Activated CD8-positive, alpha-beta T cell treated with anti-CD3 and anti-CD28 coated beads, Interleukin-2, amount 10 ng/mL, durations not matched to agents 7 days and 5 days (primary cell): ENCODE measurements around the gene PLET1. TPM values are rescaled to one million over a fixed set of nuclear protein-coding genes. Genes with fewer than 3 reads are reported as not detected.

ENCODE experiments used
- ATAC-seq: fragments of 150-1000 bp; cut with Tn5 transposase; one replicate; pipeline ENCODE4 v1.10.0; 2021; ENCODE audit warnings: moderate library complexity
- CTCF ChIA-PET: fragments of 350-600 bp; sonication (Branson Sonifier 250); formaldehyde crosslinking; loops from one replicate; lab custom pipeline; 2021; ENCODE audit warnings: antibody characterized with exemption; lab: Charles Lee
- POLR2A ChIA-PET: fragments of 350-600 bp; sonication (Branson Sonifier 250); formaldehyde crosslinking; loops from one replicate; lab custom pipeline; 2021; ENCODE audit warnings: antibody characterized with exemption; lab: Charles Lee
- DNase-seq: peaks from one replicate; pipeline ENCODE4 v3.0.0-alpha.2; 2020
- H3K27ac Mint-ChIP-seq: one replicate; pipeline ENCODE4 v1.8.0; 2021; ENCODE audit warnings: mild to moderate bottlenecking, mixed read lengths
- H3K27me3 Mint-ChIP-seq: one replicate; pipeline ENCODE4 v1.8.0; 2021; ENCODE audit warnings: low read depth, mixed read lengths
- H3K36me3 Mint-ChIP-seq: one replicate; pipeline ENCODE4 v1.8.0; 2021; ENCODE audit warnings: low read depth, mixed read lengths
- H3K4me1 Mint-ChIP-seq: one replicate; pipeline ENCODE4 v1.8.0; 2021; ENCODE audit warnings: low read depth, mixed read lengths
- H3K4me3 Mint-ChIP-seq: one replicate; pipeline ENCODE4 v1.8.0; 2021; ENCODE audit warnings: mild to moderate bottlenecking, mixed read lengths
- H3K9me3 Mint-ChIP-seq: one replicate; pipeline ENCODE4 v1.8.0; 2022; ENCODE audit warnings: mixed read lengths; ENCODE audit not compliant: insufficient read depth
- total RNA-seq, 2 experiments: library from RNA; stranded (reverse); gene quantifications; one replicate each; pipeline ENCODE4 v1.2.3, GENCODE V29; 2021

Gene PLET1
- total RNA-seq, 2 experiments from 2014 or later = not detected

DNA sequence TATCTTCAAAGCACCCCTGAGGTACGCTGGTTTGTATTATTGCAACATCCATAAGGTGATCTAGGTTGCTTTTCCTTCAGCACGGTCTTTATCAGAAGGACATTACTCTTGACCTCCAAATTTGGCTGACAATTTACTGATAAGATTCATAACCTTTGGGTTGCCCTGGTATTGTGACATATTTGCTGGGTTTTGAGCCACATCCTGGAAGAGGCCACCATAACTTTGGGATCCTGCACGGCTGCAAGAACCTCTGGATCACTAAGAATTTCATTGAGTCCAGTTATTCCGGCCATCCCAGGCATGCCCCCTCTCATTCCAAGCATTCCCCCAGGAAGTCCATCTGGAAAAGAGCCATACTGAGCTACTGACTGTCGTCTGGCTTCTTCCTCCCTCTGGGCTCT, 6.5 kb upstream of the PLET1 start:
- CTCF ChIA-PET = interaction anchor here (5.0 kb wide), 1 partner anchor 13 kb away, joined by 29 read pairs; no protein-coding TSS in a partner anchor

DNA sequence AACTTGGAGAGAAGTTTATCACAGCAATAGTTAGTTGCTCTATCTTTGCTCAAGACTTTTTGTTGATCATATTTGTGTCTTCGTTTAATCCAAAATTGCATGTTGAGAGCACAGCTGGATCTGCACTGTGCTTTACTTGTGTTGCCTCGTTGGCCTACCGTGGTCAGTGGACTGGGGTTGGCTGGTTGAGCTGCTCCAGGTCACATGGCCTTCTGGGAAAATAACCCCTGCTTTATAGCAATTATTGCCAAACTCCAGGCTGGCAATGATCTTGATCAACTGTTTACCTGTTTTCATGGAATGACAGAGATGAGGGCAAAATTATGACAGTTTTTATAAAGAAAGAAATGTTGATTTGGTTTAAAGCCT, 5.7 kb upstream of the PLET1 start:
- DNase-seq = no peak
- no peaks in the 10 kb centered on the region for H3K36me3 Mint-ChIP-seq
- H3K9me3 Mint-ChIP-seq = no peaks in the 10 kb centered on the region
- no peak overlapping the region for H3K4me3 Mint-ChIP-seq
- ChIA-PET POLR2A (no interaction called here), CTCF (interaction anchor here (5.0 kb wide), 1 partner anchor 14 kb away, joined by 29 read pairs; no protein-coding TSS in a partner anchor)
- no peak overlapping the region for H3K27ac Mint-ChIP-seq
- ATAC-seq = no peak
- H3K27me3 Mint-ChIP-seq = peaks cover 3% of the 10 kb centered on the region
- H3K4me1 Mint-ChIP-seq = no peaks in the 10 kb centered on the region

More for the DNA sequence above, 6.5 kb upstream of the PLET1 start:
- Mint-ChIP-seq H3K9me3 (no peaks in the 10 kb centered on the region), H3K4me1 (no peaks in the 10 kb centered on the region), H3K36me3 (no peaks in the 10 kb centered on the region), H3K4me3 (no peak overlapping the region), H3K27me3 (peaks cover 3% of the 10 kb centered on the region), H3K27ac (no peak overlapping the region)
- no peak for DNase-seq
- POLR2A ChIA-PET = no interaction called here
- no peak for ATAC-seq

DNA sequence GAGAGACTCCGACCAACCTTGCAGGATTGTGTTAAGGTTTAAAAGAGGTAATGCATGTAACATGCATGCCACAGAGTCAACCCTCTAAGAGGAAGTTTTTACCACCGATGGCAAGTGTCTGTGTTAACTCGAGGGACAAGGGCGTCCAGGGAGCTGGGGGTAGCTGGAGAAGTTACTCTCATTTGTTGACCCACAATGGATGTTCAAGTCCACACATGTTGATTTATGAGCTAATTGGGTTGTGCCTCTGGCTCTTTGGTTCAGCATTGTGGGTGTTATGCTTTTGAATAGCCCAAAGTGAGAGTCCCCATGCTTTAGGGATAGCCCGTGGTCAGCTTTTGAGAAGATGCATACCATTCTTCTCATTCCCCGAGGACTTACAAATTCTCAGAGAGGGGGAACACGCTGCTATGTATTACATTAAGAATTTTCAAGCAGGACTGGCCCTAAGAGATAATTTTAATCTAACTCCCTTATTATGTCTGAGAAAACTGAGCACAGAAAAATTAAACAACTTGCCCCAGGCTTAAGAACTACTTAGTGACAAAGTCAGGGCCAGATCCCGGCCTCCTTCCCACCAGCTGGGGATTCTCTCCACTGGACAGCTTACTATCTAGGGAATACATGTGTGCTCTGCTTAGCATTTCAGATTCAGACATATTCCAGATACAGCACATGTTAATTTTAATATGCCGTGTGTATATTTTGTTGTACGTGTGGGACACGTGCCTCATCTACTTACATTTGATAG, 5.2 kb upstream of the PLET1 start:
- peaks cover 3% of the 10 kb centered on the region for H3K27me3 Mint-ChIP-seq
- no peak overlapping the region for H3K27ac Mint-ChIP-seq
- ChIA-PET CTCF (interaction anchor here (5.0 kb wide), 1 partner anchor 14 kb away, joined by 29 read pairs; no protein-coding TSS in a partner anchor), POLR2A (no interaction called here)
- DNase-seq (no peak), ATAC-seq (no peak)
- H3K4me3 Mint-ChIP-seq = no peak overlapping the region
- no peaks in the 10 kb centered on the region for H3K4me1 Mint-ChIP-seq
- no peaks in the 10 kb centered on the region for H3K9me3 Mint-ChIP-seq
- H3K36me3 Mint-ChIP-seq = no peaks in the 10 kb centered on the region

DNA sequence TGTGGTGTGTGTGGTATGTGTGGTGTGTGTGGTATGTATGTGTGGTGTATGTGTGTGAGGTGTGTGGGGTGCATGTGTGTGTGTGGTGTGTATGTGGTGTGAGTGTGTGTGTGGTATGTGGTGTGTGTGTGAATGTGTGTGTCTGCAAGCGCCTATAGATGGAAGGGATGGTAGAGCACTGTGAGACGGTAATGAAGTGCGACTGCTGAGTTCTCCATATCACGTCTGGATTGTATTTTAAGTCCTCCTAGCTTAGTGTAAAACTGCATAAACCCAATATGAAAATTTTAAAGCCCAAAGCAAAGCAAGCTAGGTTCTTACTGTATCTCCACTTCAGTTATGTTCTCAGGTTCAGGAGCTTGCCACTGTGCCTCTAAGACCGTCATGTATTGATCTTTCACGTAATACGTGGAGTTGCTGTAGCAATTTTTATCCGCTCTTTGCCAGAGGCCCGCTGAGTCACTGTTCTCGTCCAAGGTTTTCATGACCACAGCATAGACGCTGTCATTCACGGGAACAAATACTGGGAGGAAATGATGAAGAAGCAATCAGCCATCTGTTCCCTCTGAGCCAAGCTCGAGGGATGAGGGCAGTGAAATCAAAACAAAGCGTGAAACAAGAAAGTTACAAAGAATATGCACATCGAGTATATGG, 5.5 kb downstream of the PLET1 start:
- Mint-ChIP-seq H3K4me1 (no peaks in the 10 kb centered on the region), H3K9me3 (no peaks in the 10 kb centered on the region), H3K36me3 (no peaks in the 10 kb centered on the region), H3K27ac (no peak overlapping the region), H3K27me3 (no peaks in the 10 kb centered on the region), H3K4me3 (no peak overlapping the region)
- ATAC-seq (no peak), DNase-seq (no peak)
- POLR2A ChIA-PET = interaction anchor here (0.6 kb wide), 1 partner anchor 138 kb away, joined by 5 read pairs; no protein-coding TSS in a partner anchor
- CTCF ChIA-PET = interaction anchor here (0.8 to 1.5 kb wide), 2 partner anchors 25 to 36 kb away, joined by 3 to 7 read pairs; no protein-coding TSS in a partner anchor

DNA sequence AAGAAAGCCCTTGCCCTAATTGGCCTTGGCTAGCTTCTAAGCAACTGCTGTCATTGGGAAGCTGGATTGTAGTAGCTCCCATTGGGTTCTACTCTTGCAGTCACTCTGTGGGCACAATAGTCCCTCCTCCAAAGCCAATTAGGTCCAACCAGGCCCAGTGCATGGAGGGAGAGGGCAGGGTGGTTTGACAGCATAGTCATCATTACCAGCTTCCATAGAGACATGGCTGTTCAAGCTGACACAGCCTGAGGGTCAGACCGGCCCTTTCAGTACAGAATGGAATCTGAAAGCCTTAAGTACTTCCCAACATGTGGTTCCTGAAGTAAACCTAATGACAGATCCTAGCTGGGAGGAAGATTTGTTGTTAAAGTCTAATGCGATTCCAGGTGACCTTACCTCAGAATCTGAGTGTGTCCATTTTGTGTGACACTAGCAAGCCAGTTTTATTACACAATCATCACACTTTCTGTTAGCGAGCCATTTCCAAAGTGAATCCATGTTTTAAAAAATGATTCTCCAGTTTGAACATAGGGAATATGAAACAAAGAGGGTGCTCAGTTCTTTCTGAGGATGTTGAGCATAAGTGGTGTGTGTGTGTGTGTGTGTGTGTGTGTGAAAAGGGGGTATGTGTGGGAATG, 6.9 kb downstream of the PLET1 start:
- H3K4me3 Mint-ChIP-seq = no peak overlapping the region
- H3K27me3 Mint-ChIP-seq = no peaks in the 10 kb centered on the region
- no peaks in the 10 kb centered on the region for H3K9me3 Mint-ChIP-seq
- ATAC-seq = no peak
- CTCF ChIA-PET = interaction anchor here (1.2 kb wide), 1 partner anchor 26 kb away, joined by 6 read pairs; no protein-coding TSS in a partner anchor
- no peak for DNase-seq
- no peaks in the 10 kb centered on the region for H3K4me1 Mint-ChIP-seq
- POLR2A ChIA-PET = no interaction called here
- no peak overlapping the region for H3K27ac Mint-ChIP-seq
- no peaks in the 10 kb centered on the region for H3K36me3 Mint-ChIP-seq

DNA sequence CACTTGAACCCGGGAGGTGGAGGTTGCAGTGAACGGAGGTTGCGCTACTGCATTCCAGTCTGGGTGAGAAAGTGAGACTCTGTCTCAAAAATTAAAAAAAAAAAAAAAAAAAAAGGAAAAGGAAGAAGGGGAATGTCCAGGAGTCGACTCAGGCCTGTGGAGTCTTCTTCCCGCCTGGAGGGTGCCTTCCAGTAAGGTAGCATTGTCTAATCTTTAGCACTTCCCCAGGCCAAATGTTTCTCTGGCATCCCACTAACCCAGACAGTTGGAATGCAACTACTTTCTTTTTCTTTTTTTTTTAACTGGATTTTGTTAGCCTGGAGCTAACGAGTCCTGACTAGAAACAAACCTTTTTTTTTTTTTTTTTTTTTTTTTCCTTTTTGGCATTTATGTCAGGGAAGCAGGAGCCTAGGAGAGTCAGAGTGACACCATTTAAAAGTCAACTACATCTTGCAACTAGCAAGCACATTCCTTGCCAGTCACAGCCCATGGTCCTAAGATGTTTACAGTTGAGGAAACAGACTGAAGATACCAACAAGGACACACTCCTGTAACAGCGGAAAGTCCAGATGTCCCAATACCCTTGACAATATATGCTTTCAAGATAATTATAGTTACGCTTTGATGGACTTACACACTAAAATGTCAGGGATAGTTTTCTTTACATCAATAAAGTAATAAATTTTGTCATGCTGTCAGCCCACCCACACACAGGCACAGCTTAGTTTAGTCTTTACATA, 10.6 kb downstream of the PLET1 start:
- POLR2A ChIA-PET = no interaction called here
- no peaks in the 10 kb centered on the region for H3K27me3 Mint-ChIP-seq
- CTCF ChIA-PET = interaction anchor here (1.8 kb wide), 1 partner anchor 30 kb away, joined by 5 read pairs; no protein-coding TSS in a partner anchor
- DNase-seq (no peak), ATAC-seq (no peak)
- no peaks in the 10 kb centered on the region for H3K9me3 Mint-ChIP-seq
- no peak overlapping the region for H3K27ac Mint-ChIP-seq
- H3K4me1 Mint-ChIP-seq = no peaks in the 10 kb centered on the region
- H3K36me3 Mint-ChIP-seq = no peaks in the 10 kb centered on the region
- H3K4me3 Mint-ChIP-seq = no peak overlapping the region

DNA sequence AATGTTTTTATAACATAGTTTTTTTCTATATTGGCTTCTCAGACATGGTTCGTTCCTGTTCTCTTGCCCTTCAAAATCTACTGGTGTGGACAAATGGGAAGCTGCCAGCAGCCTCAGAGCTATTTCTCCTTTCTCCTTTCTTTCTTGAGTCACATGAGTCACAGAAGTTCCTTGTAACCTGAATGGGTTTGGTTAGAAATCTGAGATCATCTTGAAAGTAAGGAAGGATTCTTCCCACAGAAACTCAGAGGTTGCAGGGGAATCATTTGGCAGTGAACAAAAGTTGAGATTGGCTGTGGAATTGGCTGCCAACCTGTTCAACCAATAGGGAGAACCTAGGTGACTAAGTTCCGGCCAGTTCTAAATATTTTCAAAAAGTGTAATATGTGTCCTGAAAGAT, 12.5 kb downstream of the PLET1 start:
- DNase-seq (no peak), ATAC-seq (no peak)
- Mint-ChIP-seq H3K4me1 (no peaks in the 10 kb centered on the region), H3K9me3 (no peaks in the 10 kb centered on the region), H3K27ac (no peak overlapping the region), H3K4me3 (no peak overlapping the region), H3K27me3 (no peaks in the 10 kb centered on the region), H3K36me3 (peaks cover 7% of the 10 kb centered on the region)
- ChIA-PET POLR2A (no interaction called here), CTCF (interaction anchor here (1.8 kb wide), 1 partner anchor 32 kb away, joined by 5 read pairs; no protein-coding TSS in a partner anchor)

DNA sequence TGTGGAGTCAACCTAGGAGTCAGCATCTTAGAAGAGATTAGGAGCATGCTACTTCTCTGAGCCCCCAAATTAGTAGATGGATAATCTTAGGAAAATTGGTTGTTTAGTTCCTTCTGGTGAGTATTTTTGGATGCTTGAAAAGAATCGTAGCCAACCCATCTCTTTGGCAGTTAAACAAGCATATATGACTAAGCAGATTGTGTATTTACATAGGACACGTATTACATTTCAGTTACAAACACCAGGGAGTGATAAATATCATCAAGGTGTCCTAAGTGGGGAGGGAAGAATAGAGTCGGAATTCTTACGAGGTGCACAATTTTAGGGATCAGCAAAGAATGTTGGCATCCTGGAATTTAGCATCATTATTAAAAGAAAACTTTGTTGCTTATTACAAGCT, 13.5 kb downstream of the PLET1 start:
- H3K27me3 Mint-ChIP-seq = no peaks in the 10 kb centered on the region
- no peak for ATAC-seq
- POLR2A ChIA-PET = no interaction called here
- H3K4me1 Mint-ChIP-seq = no peaks in the 10 kb centered on the region
- H3K36me3 Mint-ChIP-seq = peaks cover 13% of the 10 kb centered on the region
- H3K4me3 Mint-ChIP-seq = no peak overlapping the region
- no peak overlapping the region for H3K27ac Mint-ChIP-seq
- DNase-seq = no peak
- CTCF ChIA-PET = no interaction called here
- H3K9me3 Mint-ChIP-seq = no peaks in the 10 kb centered on the region

DNA sequence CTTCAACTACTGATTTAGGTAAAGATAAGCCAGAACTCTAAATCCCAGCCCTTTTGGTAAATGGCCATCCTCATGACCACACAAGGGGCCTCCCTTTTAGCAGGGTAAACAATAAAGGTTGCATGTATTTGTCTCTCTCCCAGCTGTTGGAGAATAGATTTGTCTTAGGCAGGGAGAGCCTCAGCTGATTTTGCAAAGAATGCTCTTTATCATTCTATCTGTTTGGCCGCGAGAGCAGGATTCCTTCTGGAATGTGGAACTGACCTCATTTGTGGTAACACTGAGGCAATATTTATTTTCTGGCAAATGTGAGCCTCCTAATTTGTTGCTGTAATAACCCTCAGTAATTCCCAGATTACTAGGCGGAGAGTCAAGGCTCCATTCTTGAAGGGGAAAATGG, 19.2 kb downstream of the PLET1 start:
- H3K27ac Mint-ChIP-seq = no peak overlapping the region
- H3K36me3 Mint-ChIP-seq = peaks cover 37% of the 10 kb centered on the region
- ATAC-seq (no peak), DNase-seq (no peak)
- H3K4me3 Mint-ChIP-seq = no peak overlapping the region
- ChIA-PET POLR2A (interaction anchor here (0.5 kb wide), 1 partner anchor 21 kb away, joined by 3 read pairs; no protein-coding TSS in a partner anchor), CTCF (interaction anchor here (0.7 to 0.9 kb wide), 2 partner anchors 21 to 26 kb away, joined by 3 read pairs; no protein-coding TSS in a partner anchor)
- no peaks in the 10 kb centered on the region for H3K4me1 Mint-ChIP-seq
- no peaks in the 10 kb centered on the region for H3K9me3 Mint-ChIP-seq
- H3K27me3 Mint-ChIP-seq = no peaks in the 10 kb centered on the region

DNA sequence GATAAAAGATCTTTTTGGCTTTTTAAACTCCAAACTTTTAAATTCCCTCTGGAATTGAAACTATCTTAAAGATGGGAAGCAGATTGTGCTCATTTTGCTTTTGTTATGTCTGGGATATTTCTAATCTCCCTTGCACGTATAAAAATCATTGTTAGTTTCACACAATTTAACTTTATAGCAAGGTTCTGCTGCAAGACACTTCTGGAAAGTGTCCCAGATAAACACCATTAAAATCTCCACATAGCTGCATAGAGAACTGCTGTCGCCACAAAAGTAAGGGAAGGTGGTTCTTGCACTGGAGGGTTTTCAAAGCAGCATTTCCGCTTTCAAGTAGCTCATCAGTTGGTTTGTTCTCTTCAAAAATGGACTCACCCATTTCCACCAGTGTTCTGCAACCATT, 22.6 kb downstream of the PLET1 start:
- peaks cover 42% of the 10 kb centered on the region for H3K36me3 Mint-ChIP-seq
- H3K4me1 Mint-ChIP-seq = no peaks in the 10 kb centered on the region
- no peak for ATAC-seq
- DNase-seq = no peak
- H3K27ac Mint-ChIP-seq = no peak overlapping the region
- ChIA-PET POLR2A (interaction anchor here (1.3 kb wide), 1 partner anchor 8 kb away, joined by 4 read pairs; no protein-coding TSS in a partner anchor), CTCF (no interaction called here)
- H3K9me3 Mint-ChIP-seq = no peaks in the 10 kb centered on the region
- H3K4me3 Mint-ChIP-seq = no peak overlapping the region
- no peaks in the 10 kb centered on the region for H3K27me3 Mint-ChIP-seq

DNA sequence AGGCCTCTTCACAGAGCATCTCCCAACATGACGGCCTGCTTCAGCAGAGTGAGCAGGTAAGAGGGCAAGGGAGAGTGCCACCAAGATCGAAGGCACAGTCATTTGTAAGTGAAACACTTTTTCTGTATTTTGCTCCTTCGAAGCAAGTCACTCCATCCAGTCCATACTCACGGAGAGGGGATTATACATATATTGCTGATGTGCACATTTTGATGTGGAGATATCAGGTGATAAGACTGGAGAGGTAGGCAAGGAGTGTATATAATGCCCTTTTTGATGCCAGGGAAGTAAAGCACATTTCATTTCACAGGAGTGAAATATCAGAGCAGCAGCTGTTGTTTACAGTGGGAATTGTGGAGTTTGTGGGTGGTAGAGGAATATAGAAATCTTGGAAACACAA, 23.2 kb downstream of the PLET1 start:
- DNase-seq (no peak), ATAC-seq (no peak)
- Mint-ChIP-seq H3K4me3 (no peak overlapping the region), H3K9me3 (no peaks in the 10 kb centered on the region), H3K4me1 (no peaks in the 10 kb centered on the region), H3K36me3 (peaks cover 38% of the 10 kb centered on the region), H3K27me3 (no peaks in the 10 kb centered on the region), H3K27ac (no peak overlapping the region)
- ChIA-PET POLR2A (interaction anchor here (1.1 to 1.3 kb wide), 2 partner anchors 8 to 10 kb away, joined by 3 to 4 read pairs; no protein-coding TSS in a partner anchor), CTCF (no interaction called here)
